ENCODE measurements around the gene ELOVL6.

Gene ELOVL6

GRCh38 chr4:110202024-110202423 is 3.6 kb upstream of the ELOVL6 start:
- Histone ChIP-seq H3K4ac (ENCODE audit: low read depth, low read length) (no peak overlapping the region), H3K23ac (ENCODE audit: low read length) (no peak overlapping the region), H2BK120ac (ENCODE audit: low read depth, low read length) (no peak overlapping the region), H3K36me3 (ENCODE audit: control insufficient read depth, insufficient read depth, low read length) (no peaks in the 10 kb centered on the region), H4K5ac (ENCODE audit: low read length) (no peak overlapping the region), H3K27me3 (ENCODE audit: insufficient read depth, low read length, poor library complexity) (no peaks in the 10 kb centered on the region), H3K56ac (ENCODE audit: low read length) (no peak overlapping the region), H2BK5ac (ENCODE audit: low read length) (no peak overlapping the region), H3K79me2 (ENCODE audit: control insufficient read depth, insufficient read depth, low read length) (peaks cover 11% of the 10 kb centered on the region), H2AK5ac (ENCODE audit: low read length) (no peak overlapping the region), H4K8ac (ENCODE audit: low read depth, low read length) (no peak overlapping the region), H2BK15ac (replicated peaks; ENCODE audit: low read depth) (no peak overlapping the region), H3K4me3 (ENCODE audit: low read length) (no peak overlapping the region), H3K79me1 (ENCODE audit: low read length) (no peaks in the 10 kb centered on the region), H3K18ac (ENCODE audit: low read length) (no peak overlapping the region), H3K4me1 (ENCODE audit: control insufficient read depth, low read depth, low read length) (peaks cover 2% of the 10 kb centered on the region), H3K9ac (ENCODE audit: low read length) (no peak overlapping the region), H3K27ac (ENCODE audit: low read depth, low read length) (no peak overlapping the region), H3K4me2 (ENCODE audit: low read length) (no peak overlapping the region)
- DNase-seq: no peak
- no CpG with 5 or more reads among the region's 3 CpGs for WGBS (ENCODE audit: extremely low coverage, insufficient coverage, low lambda C conversion rate)

- Histone ChIP-seq H2BK120ac (ENCODE audit: low read depth, low read length) (no peak overlapping the region), H3K79me2 (ENCODE audit: control insufficient read depth, insufficient read depth, low read length) (peaks cover 13% of the 10 kb centered on the region), H2BK15ac (replicated peaks; ENCODE audit: low read depth) (no peak overlapping the region), H3K27ac (ENCODE audit: low read depth, low read length) (no peak overlapping the region), H3K4me1 (ENCODE audit: control insufficient read depth, low read depth, low read length) (peaks cover 2% of the 10 kb centered on the region), H3K4me2 (ENCODE audit: low read length) (no peak overlapping the region), H3K79me1 (ENCODE audit: low read length) (no peaks in the 10 kb centered on the region), H2AK5ac (ENCODE audit: low read length) (no peak overlapping the region), H3K4ac (ENCODE audit: low read depth, low read length) (no peak overlapping the region), H3K9ac (ENCODE audit: low read length) (no peak overlapping the region), H3K18ac (ENCODE audit: low read length) (no peak overlapping the region), H3K23ac (ENCODE audit: low read length) (no peak overlapping the region), H3K4me3 (ENCODE audit: low read length) (no peak overlapping the region), H2BK5ac (ENCODE audit: low read length) (no peak overlapping the region), H3K36me3 (ENCODE audit: control insufficient read depth, insufficient read depth, low read length) (no peaks in the 10 kb centered on the region), H4K8ac (ENCODE audit: low read depth, low read length) (no peak overlapping the region), H3K56ac (ENCODE audit: low read length) (no peak overlapping the region), H3K27me3 (ENCODE audit: insufficient read depth, low read length, poor library complexity) (no peaks in the 10 kb centered on the region), H4K5ac (ENCODE audit: low read length) (no peak overlapping the region)
- DNase-seq: peak; percentile 39
- WGBS (ENCODE audit: extremely low coverage, insufficient coverage, low lambda C conversion rate): no CpG with 5 or more reads among the region's 2 CpGs
Measured at GRCh38 chr4:110201502-110201901, 3.1 kb upstream of the ELOVL6 start.

GRCh38 chr4:110200689-110201088 is 2.3 kb upstream of the ELOVL6 start:
- no peak overlapping the region for H4K5ac ChIP-seq (ENCODE audit: low read length)
- WGBS (ENCODE audit: extremely low coverage, insufficient coverage, low lambda C conversion rate): no CpG with 5 or more reads among the region's 2 CpGs
- H3K27ac ChIP-seq (ENCODE audit: low read depth, low read length): no peak overlapping the region
- no peak overlapping the region for H3K56ac ChIP-seq (ENCODE audit: low read length)
- H3K4me3 ChIP-seq (ENCODE audit: low read length): no peak overlapping the region
- DNase-seq: no peak
- H4K8ac ChIP-seq (ENCODE audit: low read depth, low read length): no peak overlapping the region
- no peak overlapping the region for H2BK5ac ChIP-seq (ENCODE audit: low read length)
- H3K36me3 ChIP-seq (ENCODE audit: control insufficient read depth, insufficient read depth, low read length): no peaks in the 10 kb centered on the region
- no peak overlapping the region for H3K18ac ChIP-seq (ENCODE audit: low read length)
- H3K4me1 ChIP-seq (ENCODE audit: control insufficient read depth, low read depth, low read length): peaks cover 2% of the 10 kb centered on the region
- H3K79me1 ChIP-seq (ENCODE audit: low read length): no peaks in the 10 kb centered on the region
- peaks cover 18% of the 10 kb centered on the region for H3K79me2 ChIP-seq (ENCODE audit: control insufficient read depth, insufficient read depth, low read length)
- H3K23ac ChIP-seq (ENCODE audit: low read length): no peak overlapping the region
- no peak overlapping the region for H3K4ac ChIP-seq (ENCODE audit: low read depth, low read length)
- H2BK15ac ChIP-seq (replicated peaks; ENCODE audit: low read depth): no peak overlapping the region
- H3K4me2 ChIP-seq (ENCODE audit: low read length): no peak overlapping the region
- no peak overlapping the region for H2AK5ac ChIP-seq (ENCODE audit: low read length)
- no peaks in the 10 kb centered on the region for H3K27me3 ChIP-seq (ENCODE audit: insufficient read depth, low read length, poor library complexity)
- no peak overlapping the region for H3K9ac ChIP-seq (ENCODE audit: low read length)
- H2BK120ac ChIP-seq (ENCODE audit: low read depth, low read length): no peak overlapping the region

- Histone ChIP-seq H3K4me3 (ENCODE audit: low read length) (peak overlapping the region; percentile 95), H3K23ac (ENCODE audit: low read length) (no peak overlapping the region), H4K5ac (ENCODE audit: low read length) (no peak overlapping the region), H3K79me1 (ENCODE audit: low read length) (no peaks in the 10 kb centered on the region), H3K27me3 (ENCODE audit: insufficient read depth, low read length, poor library complexity) (no peaks in the 10 kb centered on the region), H3K9ac (ENCODE audit: low read length) (peak overlapping the region; percentile 96), H2BK15ac (replicated peaks; ENCODE audit: low read depth) (peak overlapping the region; percentile 39), H2BK120ac (ENCODE audit: low read depth, low read length) (peak overlapping the region; percentile 37), H2BK5ac (ENCODE audit: low read length) (peak overlapping the region; percentile 89), H3K56ac (ENCODE audit: low read length) (peak overlapping the region; percentile 97), H4K8ac (ENCODE audit: low read depth, low read length) (no peak overlapping the region), H3K27ac (ENCODE audit: low read depth, low read length) (peak overlapping the region; percentile 98), H3K36me3 (ENCODE audit: control insufficient read depth, insufficient read depth, low read length) (no peaks in the 10 kb centered on the region), H2AK5ac (ENCODE audit: low read length) (no peak overlapping the region), H3K4me1 (ENCODE audit: control insufficient read depth, low read depth, low read length) (peaks cover 2% of the 10 kb centered on the region), H3K4ac (ENCODE audit: low read depth, low read length) (peak overlapping the region; percentile 50), H3K4me2 (ENCODE audit: low read length) (peak overlapping the region; percentile 65), H3K18ac (ENCODE audit: low read length) (peak overlapping the region; percentile 99), H3K79me2 (ENCODE audit: control insufficient read depth, insufficient read depth, low read length) (peaks cover 28% of the 10 kb centered on the region)
- peak; percentile 50 for DNase-seq
- WGBS (ENCODE audit: extremely low coverage, insufficient coverage, low lambda C conversion rate): no CpG with 5 or more reads among the region's 24 CpGs
Measured at GRCh38 chr4:110198049-110198434, 373 bp downstream of the ELOVL6 start.

GRCh38 chr4:110197529-110198042 is 829 bp downstream of the ELOVL6 start:
- H3K18ac ChIP-seq (ENCODE audit: low read length): peak overlapping the region; percentile 99
- H2AK5ac ChIP-seq (ENCODE audit: low read length): no peak overlapping the region
- peak overlapping the region; percentile 65 for H3K4me2 ChIP-seq (ENCODE audit: low read length)
- H4K5ac ChIP-seq (ENCODE audit: low read length): peak overlapping the region; percentile 61
- H3K56ac ChIP-seq (ENCODE audit: low read length): peak overlapping the region; percentile 97
- H2BK15ac ChIP-seq (replicated peaks; ENCODE audit: low read depth): no peak overlapping the region
- peak overlapping the region; percentile 96 for H3K9ac ChIP-seq (ENCODE audit: low read length)
- no peaks in the 10 kb centered on the region for H3K27me3 ChIP-seq (ENCODE audit: insufficient read depth, low read length, poor library complexity)
- peak overlapping the region; percentile 98 for H3K4ac ChIP-seq (ENCODE audit: low read depth, low read length)
- WGBS (ENCODE audit: extremely low coverage, insufficient coverage, low lambda C conversion rate): no CpG with 5 or more reads among the region's 26 CpGs
- peak overlapping the region; percentile 89 for H2BK5ac ChIP-seq (ENCODE audit: low read length)
- H3K36me3 ChIP-seq (ENCODE audit: control insufficient read depth, insufficient read depth, low read length): no peaks in the 10 kb centered on the region
- H3K79me2 ChIP-seq (ENCODE audit: control insufficient read depth, insufficient read depth, low read length): peaks cover 31% of the 10 kb centered on the region
- peak overlapping the region; percentile 37 for H2BK120ac ChIP-seq (ENCODE audit: low read depth, low read length)
- peak; percentile 81 for DNase-seq
- H3K23ac ChIP-seq (ENCODE audit: low read length): no peak overlapping the region
- peaks cover 2% of the 10 kb centered on the region for H3K4me1 ChIP-seq (ENCODE audit: control insufficient read depth, low read depth, low read length)
- peak overlapping the region; percentile 95 for H3K4me3 ChIP-seq (ENCODE audit: low read length)
- no peak overlapping the region for H4K8ac ChIP-seq (ENCODE audit: low read depth, low read length)
- H3K27ac ChIP-seq (ENCODE audit: low read depth, low read length): peak overlapping the region; percentile 98
- H3K79me1 ChIP-seq (ENCODE audit: low read length): no peaks in the 10 kb centered on the region

Measured in mesendoderm (in vitro differentiated cells).